Right lobe of liver (tissue), 4 donors: ENCODE measurements around the gene ANKS6.

Experiments
- POLR2A ChIP-seq: fragments of 450-650 bp; IDR thresholded peaks from one replicate; pipeline ENCODE4 v1.6.1; 2017; ENCODE audit warnings: antibody characterized with exemption, mild to moderate bottlenecking
- TF ChIP-seq, protein P1 (sequence below), 4 donors: fragments of 200-600 bp in 3 of 4; fragments of 450-650 bp in 1 of 4; IDR thresholded peaks; one replicate each; pipeline versions ENCODE4 v1.5.1 to v1.8.0; 2016 to 2022; ENCODE audit warnings: antibody characterized with exemption in 4 of 4, mild to moderate bottlenecking in 2 of 4
- donor health status: DM: no; HTN: no; CAD: no.
- donor health status: DM: no; HTN: no; CAD: no.
- donor health status: DM: no; HTN: yes; CAD: no.

DNA sequence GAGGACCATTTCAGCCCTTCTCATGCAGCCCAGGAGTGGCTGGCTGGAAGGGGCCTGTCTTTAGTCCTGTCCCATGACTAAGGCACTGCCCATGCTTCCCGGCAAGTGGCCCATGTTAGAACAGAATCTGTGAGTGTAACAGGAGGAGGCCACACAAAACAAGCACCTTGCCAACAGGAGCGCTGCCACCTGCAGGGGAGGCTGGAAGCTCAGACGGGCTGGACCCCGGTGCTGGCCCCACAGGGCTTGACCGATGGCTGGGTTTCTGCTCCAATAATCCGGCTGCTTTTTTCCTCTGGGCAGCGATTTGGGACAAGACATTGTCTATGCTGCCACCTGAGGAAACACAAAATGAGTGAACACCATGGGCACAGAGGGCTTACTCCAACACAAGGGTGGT is 28.4 kb downstream of the ANKS6 start:
- TF ChIP-seq, protein P1, sequence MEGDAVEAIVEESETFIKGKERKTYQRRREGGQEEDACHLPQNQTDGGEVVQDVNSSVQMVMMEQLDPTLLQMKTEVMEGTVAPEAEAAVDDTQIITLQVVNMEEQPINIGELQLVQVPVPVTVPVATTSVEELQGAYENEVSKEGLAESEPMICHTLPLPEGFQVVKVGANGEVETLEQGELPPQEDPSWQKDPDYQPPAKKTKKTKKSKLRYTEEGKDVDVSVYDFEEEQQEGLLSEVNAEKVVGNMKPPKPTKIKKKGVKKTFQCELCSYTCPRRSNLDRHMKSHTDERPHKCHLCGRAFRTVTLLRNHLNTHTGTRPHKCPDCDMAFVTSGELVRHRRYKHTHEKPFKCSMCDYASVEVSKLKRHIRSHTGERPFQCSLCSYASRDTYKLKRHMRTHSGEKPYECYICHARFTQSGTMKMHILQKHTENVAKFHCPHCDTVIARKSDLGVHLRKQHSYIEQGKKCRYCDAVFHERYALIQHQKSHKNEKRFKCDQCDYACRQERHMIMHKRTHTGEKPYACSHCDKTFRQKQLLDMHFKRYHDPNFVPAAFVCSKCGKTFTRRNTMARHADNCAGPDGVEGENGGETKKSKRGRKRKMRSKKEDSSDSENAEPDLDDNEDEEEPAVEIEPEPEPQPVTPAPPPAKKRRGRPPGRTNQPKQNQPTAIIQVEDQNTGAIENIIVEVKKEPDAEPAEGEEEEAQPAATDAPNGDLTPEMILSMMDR (IDR thresholded peaks at IDR 0.05): no peak
- no peak for TF ChIP-seq POLR2A
